Body of pancreas (tissue), 4 donors: Measurements from ENCODE around the gene ZNF169.
"Not testable (repeated sequence)": the region's sequence is repeated elsewhere in the genome, so short reads cannot be mapped to it uniquely, and the experiment has no call there.

ENCODE experiments used
- CTCF ChIP-seq, 7 experiments: fragments of 450-650 bp in 4 of 7; fragments of 200-600 bp in 3 of 7; sonication (generic) in 3 of 7; IDR thresholded peaks; one replicate each; pipeline ENCODE4 v1.5.1; 2016 to 2019; ENCODE audit warnings: antibody characterized with exemption in 7 of 7
- POLR2A ChIP-seq, 3 donors: fragments of 450-650 bp; IDR thresholded peaks; one replicate each; pipeline ENCODE4 v1.6.1; 2016; ENCODE audit warnings: antibody characterized with exemption in 3 of 3, mild to moderate bottlenecking in 2 of 3

DNA sequence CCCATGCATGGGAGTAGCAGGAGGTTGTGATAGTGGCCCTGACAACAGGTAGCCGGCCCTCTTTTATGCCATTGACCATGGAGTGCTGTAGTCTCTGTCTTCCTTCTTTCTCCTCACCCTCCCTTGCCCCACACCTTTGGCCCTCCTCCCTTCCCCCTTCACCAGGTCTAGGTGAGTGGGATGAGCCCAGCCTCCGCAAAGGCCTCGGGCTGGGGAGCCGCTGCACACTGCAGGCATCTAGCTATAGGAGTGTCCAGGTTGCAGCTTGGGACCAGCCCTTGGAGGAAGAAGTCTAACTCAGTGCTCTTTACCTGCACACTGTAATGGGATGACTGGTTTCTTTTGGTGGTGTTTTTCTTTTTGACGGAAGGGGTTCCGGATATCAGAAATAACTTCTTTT lies 81.7 kb downstream of the ZNF169 start:
- not testable (repeated sequence) for TF ChIP-seq CTCF, POLR2A (IDR thresholded peaks at IDR 0.05)
